ENCODE data around the gene RPS6KB1. TPM values are rescaled to one million over a fixed set of nuclear protein-coding genes. Genes with fewer than 3 reads are reported as not detected.
"Not testable (repeated sequence)": the region's sequence is repeated elsewhere in the genome, so short reads cannot be mapped to it uniquely, and the experiment has no call there.

Gene RPS6KB1
- total RNA-seq, 1 donor: 29.0 TPM

- no peaks in the 10 kb centered on the region for H3K9me3 ChIP-seq (ENCODE audit: low read depth, low read length)
- H3K79me2 ChIP-seq (ENCODE audit: insufficient read depth, low read length): peaks cover 79% of the 10 kb centered on the region
- no peaks in the 10 kb centered on the region for H3K4me1 ChIP-seq (ENCODE audit: insufficient read depth, low read length)
- H3K27me3 ChIP-seq (ENCODE audit: insufficient read depth, low read length): no peaks in the 10 kb centered on the region
- no peak overlapping the region for H3K27ac ChIP-seq (ENCODE audit: low read depth, low read length)
- no peak for TF ChIP-seq CTCF (IDR thresholded peaks at IDR 0.05; ENCODE audit: extremely low read depth, low read depth, low read length)
- H2AFZ ChIP-seq (ENCODE audit: low read length): no peak overlapping the region
- DNase-seq (ENCODE audit: insufficient read length, low spot score, missing footprints): no peak
- no peak overlapping the region for H3K4me2 ChIP-seq (ENCODE audit: insufficient read depth, low read length)
- H4K20me1 ChIP-seq (ENCODE audit: insufficient read depth, low read length): peaks cover 20% of the 10 kb centered on the region
- no peak overlapping the region for H3K4me3 ChIP-seq (ENCODE audit: insufficient read depth, low read length)
- H3K36me3 ChIP-seq (ENCODE audit: insufficient read depth, low read length): no peaks in the 10 kb centered on the region
Observed at GRCh38 chr17:59903455-59903854, 10.5 kb downstream of the RPS6KB1 start.

GRCh38 chr17:59907467-59907866, 14.5 kb downstream of the RPS6KB1 start:
- H3K4me2 ChIP-seq (ENCODE audit: insufficient read depth, low read length): no peak overlapping the region
- no peaks in the 10 kb centered on the region for H3K4me1 ChIP-seq (ENCODE audit: insufficient read depth, low read length)
- TF ChIP-seq CTCF (IDR thresholded peaks at IDR 0.05; ENCODE audit: extremely low read depth, low read depth, low read length): no peak
- H3K4me3 ChIP-seq (ENCODE audit: insufficient read depth, low read length): no peak overlapping the region
- H3K79me2 ChIP-seq (ENCODE audit: insufficient read depth, low read length): peaks cover 46% of the 10 kb centered on the region
- H4K20me1 ChIP-seq (ENCODE audit: insufficient read depth, low read length): peaks cover 8% of the 10 kb centered on the region
- no peaks in the 10 kb centered on the region for H3K36me3 ChIP-seq (ENCODE audit: insufficient read depth, low read length)
- no peaks in the 10 kb centered on the region for H3K27me3 ChIP-seq (ENCODE audit: insufficient read depth, low read length)
- no peak overlapping the region for H3K27ac ChIP-seq (ENCODE audit: low read depth, low read length)
- H3K9me3 ChIP-seq (ENCODE audit: low read depth, low read length): no peaks in the 10 kb centered on the region
- H2AFZ ChIP-seq (ENCODE audit: low read length): no peak overlapping the region
- DNase-seq (ENCODE audit: insufficient read length, low spot score, missing footprints): no peak

- Histone ChIP-seq H2AFZ (ENCODE audit: low read length) (no peak overlapping the region), H3K4me3 (ENCODE audit: insufficient read depth, low read length) (no peak overlapping the region), H3K9me3 (ENCODE audit: low read depth, low read length) (no peaks in the 10 kb centered on the region), H3K4me2 (ENCODE audit: insufficient read depth, low read length) (no peak overlapping the region), H3K36me3 (ENCODE audit: insufficient read depth, low read length) (peaks cover 36% of the 10 kb centered on the region), H3K79me2 (ENCODE audit: insufficient read depth, low read length) (peaks cover 2% of the 10 kb centered on the region), H3K27me3 (ENCODE audit: insufficient read depth, low read length) (no peaks in the 10 kb centered on the region), H3K27ac (ENCODE audit: low read depth, low read length) (no peak overlapping the region), H4K20me1 (ENCODE audit: insufficient read depth, low read length) (peaks cover 5% of the 10 kb centered on the region), H3K4me1 (ENCODE audit: insufficient read depth, low read length) (no peaks in the 10 kb centered on the region)
- peak; percentile 66 for DNase-seq (ENCODE audit: insufficient read length, low spot score, missing footprints)
- TF ChIP-seq CTCF (IDR thresholded peaks at IDR 0.05; ENCODE audit: extremely low read depth, low read depth, low read length): peak; percentile 65
Observed at GRCh38 chr17:59914274-59914854, 21.4 kb downstream of the RPS6KB1 start.

- Histone ChIP-seq H3K27ac (ENCODE audit: low read depth, low read length) (no peak overlapping the region), H4K20me1 (ENCODE audit: insufficient read depth, low read length) (peaks cover 5% of the 10 kb centered on the region), H3K4me3 (ENCODE audit: insufficient read depth, low read length) (no peak overlapping the region), H2AFZ (ENCODE audit: low read length) (no peak overlapping the region), H3K4me2 (ENCODE audit: insufficient read depth, low read length) (no peak overlapping the region), H3K4me1 (ENCODE audit: insufficient read depth, low read length) (no peaks in the 10 kb centered on the region), H3K79me2 (ENCODE audit: insufficient read depth, low read length) (no peaks in the 10 kb centered on the region), H3K9me3 (ENCODE audit: low read depth, low read length) (no peaks in the 10 kb centered on the region), H3K36me3 (ENCODE audit: insufficient read depth, low read length) (peaks cover 41% of the 10 kb centered on the region), H3K27me3 (ENCODE audit: insufficient read depth, low read length) (no peaks in the 10 kb centered on the region)
- DNase-seq (ENCODE audit: insufficient read length, low spot score, missing footprints): no peak
- no peak for TF ChIP-seq CTCF (IDR thresholded peaks at IDR 0.05; ENCODE audit: extremely low read depth, low read depth, low read length)
Observed at GRCh38 chr17:59916446-59916845, 23.5 kb downstream of the RPS6KB1 start.

- H3K27ac ChIP-seq (ENCODE audit: low read depth, low read length); H3K9me3 ChIP-seq (ENCODE audit: low read depth, low read length); H3K4me3 ChIP-seq (ENCODE audit: insufficient read depth, low read length); H3K4me2 ChIP-seq (ENCODE audit: insufficient read depth, low read length); H3K4me1 ChIP-seq (ENCODE audit: insufficient read depth, low read length); H3K79me2 ChIP-seq (ENCODE audit: insufficient read depth, low read length); H4K20me1 ChIP-seq (ENCODE audit: insufficient read depth, low read length); H3K27me3 ChIP-seq (ENCODE audit: insufficient read depth, low read length); H2AFZ ChIP-seq (ENCODE audit: low read length); DNase-seq (ENCODE audit: insufficient read length, low spot score, missing footprints): not testable (repeated sequence)
- peaks cover 40% of the 10 kb centered on the region for H3K36me3 ChIP-seq (ENCODE audit: insufficient read depth, low read length)
Observed at GRCh38 chr17:59920637-59921036, 27.7 kb downstream of the RPS6KB1 start.

- H3K27ac ChIP-seq (ENCODE audit: low read depth, low read length); H4K20me1 ChIP-seq (ENCODE audit: insufficient read depth, low read length); H3K4me2 ChIP-seq (ENCODE audit: insufficient read depth, low read length); H2AFZ ChIP-seq (ENCODE audit: low read length); H3K27me3 ChIP-seq (ENCODE audit: insufficient read depth, low read length); DNase-seq (ENCODE audit: insufficient read length, low spot score, missing footprints); H3K9me3 ChIP-seq (ENCODE audit: low read depth, low read length); H3K79me2 ChIP-seq (ENCODE audit: insufficient read depth, low read length); H3K4me3 ChIP-seq (ENCODE audit: insufficient read depth, low read length); H3K4me1 ChIP-seq (ENCODE audit: insufficient read depth, low read length): not testable (repeated sequence)
- peaks cover 55% of the 10 kb centered on the region for H3K36me3 ChIP-seq (ENCODE audit: insufficient read depth, low read length)
Observed at GRCh38 chr17:59930121-59930520, 37.2 kb downstream of the RPS6KB1 start.
